Heart right ventricle (tissue), 16 donors: Measurements from ENCODE around the gene TMEM266. TPM values are rescaled to one million over a fixed set of nuclear protein-coding genes. Genes with fewer than 3 reads are reported as not detected.
A peak's percentile ranks its signal among the peaks of the same experiment; 100 is the strongest.

ENCODE experiments used
- ATAC-seq, 8 donors: fragments of 200-7000 bp; cut with Tn5 transposase; one replicate each; pipeline ENCODE4 v1.9.1; 2020; ENCODE audit warnings: mild to moderate bottlenecking in 8 of 8, moderate library complexity in 8 of 8, moderate number of reproducible peaks in 1 of 8
- DNase-seq, 2 donors: peaks; one replicate each; pipeline ENCODE4 v3.0.0-alpha.2; 2020
- H3K27ac ChIP-seq, 10 donors: fragments of 200-600 bp; sonication (generic) in 2 of 10; one replicate each; pipeline versions ENCODE4 v1.5.0 to v1.8.0; 2020 to 2022; ENCODE audit warnings: mild to moderate bottlenecking in 3 of 10
- H3K27me3 ChIP-seq, 7 donors: fragments of 200-600 bp; one replicate each; pipeline ENCODE4 v1.8.0; 2021 to 2022; ENCODE audit warnings: mild to moderate bottlenecking in 2 of 7
- H3K36me3 ChIP-seq, 9 donors: fragments of 200-600 bp; sonication (generic) in 1 of 9; one replicate each; pipeline versions ENCODE4 v1.5.0 to v1.8.0; 2020 to 2022; ENCODE audit warnings: mild to moderate bottlenecking in 2 of 9
- H3K4me1 ChIP-seq, 9 donors: fragments of 200-600 bp; sonication (generic) in 1 of 9; one replicate each; pipeline versions ENCODE4 v1.5.0 to v1.8.0; 2020 to 2022; ENCODE audit warnings: mild to moderate bottlenecking in 4 of 9
- H3K4me3 ChIP-seq, 10 donors: fragments of 200-600 bp; sonication (generic) in 2 of 10; one replicate each; pipeline versions ENCODE4 v1.5.0 to v1.8.0; 2020 to 2022; ENCODE audit warnings: mild to moderate bottlenecking in 7 of 10, moderate library complexity in 2 of 10
- H3K9me3 ChIP-seq, 11 donors: fragments of 200-600 bp in 10 of 11; sonication (generic) in 2 of 11; one replicate each; pipeline versions ENCODE4 v1.5.0 to v1.8.0; 2013 to 2022; ENCODE audit warnings: mild to moderate bottlenecking in 2 of 11, control low read depth in 1 of 11, moderate library complexity in 1 of 11
- CTCF ChIP-seq, 9 donors: fragments of 200-600 bp; sonication (generic) in 2 of 9; IDR thresholded peaks; one replicate each; pipeline versions ENCODE4 v1.5.0 to v1.8.0; 2021 to 2022; ENCODE audit warnings: antibody characterized with exemption in 9 of 9, mild to moderate bottlenecking in 5 of 9, moderate library complexity in 1 of 9
- WGBS, 2 donors: extraction: QIAGEN DNeasy Blood & Tissue Kit; methylation state at CpG; one replicate each; pipeline ENCODE4 v1.1.7; 2013; ENCODE audit warnings: inconsistent platforms in 1 of 2; 5-methylcytosine and 5-hydroxymethylcytosine counted together
- intact Hi-C, 10 donors: fragments of 100-400 bp; cut with DNase I; formaldehyde crosslinking; loops; one replicate each; pipeline versions ENCODE4 v1.11.1 to v1.14.2; 2022
- polyA plus RNA-seq, 2 donors: library from polyadenylated mRNA; stranded (reverse); fragments of 200-250 nt; gene quantifications; one replicate each; pipeline ENCODE4 v1.2.3, GENCODE V29; 2013
- total RNA-seq, 10 donors: library from RNA; stranded (reverse); fragmentation: NEBNext Ultra II Directional in 3 of 10; extraction: Animal tissue kit (Norgen Biotek cat#: 25700) in 3 of 10; gene quantifications; one replicate each; pipeline versions ENCODE4 v1.2.1 to v1.2.4, GENCODE V29; 2021 to 2023
- donor health status: Arrhythmogenic right ventricular cardiomyopathy.
- donor health status: ischemic (EF 13 %, LVEDD 7.1; RV severe dilation, severe dysfunction).
- donor health status: healthy with polysubstance abuse.
- donor health status: DM: no; HTN: yes; CAD: no.
- donor health status: DM: no; HTN: no; CAD: no.
- donor health status: ischemic (EF 25% LVEDD 6.9; RV normal size, moderate dysfunction).
- donor health status: ischemic (EF 25% LVEDD 5.7; RV mildly dilated, moderate dysfunction).
- donor health status: healthy.
- donor health status: DM: yes; HTN: yes; CAD: no.
- donor health status: Ischemic cardiomyopathy.
- donor health status: ischemic (EF 35%, LVEDD 5.7; RV mildly dilated, moderate dysfunction).
- donor health status: nonischemic (EF 11% LVEDD 7.7; RV severe dilation, severe dysfunction).
- donor health status: DM: yes; HTN: yes; CAD: no.
- donor health status: PGD.
- donor health status: ischemic (EF 29% LVEDD 5.4; RV normal size, mild dysfunction).
- donor health status: nonischemic (EF 23%, LVEDD 6.1; RV moderate dilation, normal function).

Gene TMEM266
- total and polyA plus RNA-seq, 12 donors, result 0.01 to 0.30 (median 0.15) TPM; not detected in 3

GRCh38 chr15:76062286-76062685, 2.5 kb downstream of the TMEM266 start:
- DNase-seq, result no peak

GRCh38 chr15:76064375-76064774, 4.6 kb downstream of the TMEM266 start:
- intact Hi-C loops, result no loop called here
- WGBS, 2 donors, result 64 to 70% methylated on average over 3 of the region's 3 CpGs
- no peak for ATAC-seq
- TF ChIP-seq CTCF (IDR thresholded peaks at IDR 0.05), result no peak
- no peak for DNase-seq
- Histone ChIP-seq H3K4me1 (peaks cover 0 to 19% (median 5%) of the 10 kb centered on the region in 9 donors), H3K4me3 (no peak overlapping the region), H3K27me3 (peaks cover 0 to 73% (median 43%) of the 10 kb centered on the region in 7 donors), H3K36me3 (no peaks in the 10 kb centered on the region), H3K27ac (no peak overlapping the region), H3K9me3 (no peaks in the 10 kb centered on the region)

More at GRCh38 chr15:76062286-76062685, 2.5 kb downstream of the TMEM266 start:
- TF ChIP-seq CTCF (IDR thresholded peaks at IDR 0.05), result no peak
- Histone ChIP-seq H3K27ac (no peak overlapping the region), H3K4me3 (no peak overlapping the region), H3K4me1 (peaks cover 0 to 30% (median 11%) of the 10 kb centered on the region in 9 donors), H3K36me3 (no peaks in the 10 kb centered on the region), H3K9me3 (no peaks in the 10 kb centered on the region), H3K27me3 (peaks cover 0 to 82% (median 62%) of the 10 kb centered on the region in 7 donors)
- WGBS, 2 donors, result 50 to 54% methylated on average over 3 of the region's 3 CpGs
- intact Hi-C loops, result no loop called here
- ATAC-seq, result no peak

GRCh38 chr15:76065245-76065644, 5.5 kb downstream of the TMEM266 start:
- 28 to 30% methylated on average over 6 of the region's 6 CpGs for WGBS, 2 donors

GRCh38 chr15:76065793-76066192, 6.0 kb downstream of the TMEM266 start:
- H3K27me3 ChIP-seq, result peaks cover 0 to 66% (median 32%) of the 10 kb centered on the region in 7 donors
- H3K27ac ChIP-seq, result no peak overlapping the region
- H3K4me3 ChIP-seq, result no peak overlapping the region
- no peaks in the 10 kb centered on the region for H3K36me3 ChIP-seq
- WGBS, 2 donors, result 57 to 61% methylated on average over 5 of the region's 5 CpGs
- H3K4me1 ChIP-seq, result peaks cover 0 to 12% (median 0%) of the 10 kb centered on the region in 9 donors
- no peaks in the 10 kb centered on the region for H3K9me3 ChIP-seq
- DNase-seq (no peak), ATAC-seq (no peak)
- TF ChIP-seq CTCF (IDR thresholded peaks at IDR 0.05), result no peak
- intact Hi-C loops, result loop anchor here in 1 of 10 donors (5.0 kb wide), 1 partner anchor 62 kb away; no protein-coding TSS in a partner anchor

More at GRCh38 chr15:76065245-76065644, 5.5 kb downstream of the TMEM266 start:
- Histone ChIP-seq H3K27me3 (peaks cover 0 to 71% (median 38%) of the 10 kb centered on the region in 7 donors), H3K4me1 (peaks cover 0 to 14% (median 2%) of the 10 kb centered on the region in 9 donors), H3K27ac (no peak overlapping the region), H3K9me3 (no peaks in the 10 kb centered on the region), H3K4me3 (no peak overlapping the region), H3K36me3 (no peaks in the 10 kb centered on the region)
- DNase-seq (no peak), ATAC-seq (peak in 1 of 8 donors; percentile 41)
- intact Hi-C loops, result loop anchor here in 1 of 10 donors (5.0 kb wide), 1 partner anchor 62 kb away; no protein-coding TSS in a partner anchor
- no peak for TF ChIP-seq CTCF (IDR thresholded peaks at IDR 0.05)
